Measurements from ENCODE around the gene PACS2.
"Not testable (repeated sequence)": the region's sequence is repeated elsewhere in the genome, so short reads cannot be mapped to it uniquely, and the experiment has no call there.

Gene PACS2

GRCh38 chr14:105316968-105317510 is 2.5 kb downstream of the PACS2 start:
- DNase-seq: no peak

- DNase-seq: no peak
These were observed 3.0 kb downstream of the PACS2 start for GRCh38 chr14:105317546-105317945.

- DNase-seq: no peak
These were observed 8.4 kb downstream of the PACS2 start for GRCh38 chr14:105322791-105323556.

GRCh38 chr14:105323663-105324062 is 9.1 kb downstream of the PACS2 start:
- no peak for DNase-seq

GRCh38 chr14:105324080-105324778 is 9.7 kb downstream of the PACS2 start:
- DNase-seq: no peak

GRCh38 chr14:105324871-105325270 is 10.3 kb downstream of the PACS2 start:
- DNase-seq: no peak

GRCh38 chr14:105325303-105325702 is 10.8 kb downstream of the PACS2 start:
- no peak for DNase-seq

- no peak for DNase-seq
These were observed 11.4 kb downstream of the PACS2 start for GRCh38 chr14:105325716-105326567.

GRCh38 chr14:105326568-105326867 is 12.0 kb downstream of the PACS2 start:
- no peak for DNase-seq

- no peak for DNase-seq
These were observed 12.5 kb downstream of the PACS2 start for GRCh38 chr14:105326891-105327694.

GRCh38 chr14:105327695-105328045 is 13.1 kb downstream of the PACS2 start:
- not testable (repeated sequence) for DNase-seq

GRCh38 chr14:105328070-105328677 is 13.6 kb downstream of the PACS2 start:
- DNase-seq: no peak

- no peak for DNase-seq
These were observed 14.3 kb downstream of the PACS2 start for GRCh38 chr14:105328678-105329390.

GRCh38 chr14:105329411-105330150 is 15.0 kb downstream of the PACS2 start:
- no peak for DNase-seq

- no peak for DNase-seq
These were observed 15.9 kb downstream of the PACS2 start for GRCh38 chr14:105330491-105330895.

- no peak for DNase-seq
These were observed 17.2 kb downstream of the PACS2 start for GRCh38 chr14:105331575-105332349.

GRCh38 chr14:105332350-105332874 is 17.9 kb downstream of the PACS2 start:
- DNase-seq: no peak

- no peak for DNase-seq
These were observed 18.5 kb downstream of the PACS2 start for GRCh38 chr14:105333020-105333490.

- no peak for DNase-seq
These were observed 19.2 kb downstream of the PACS2 start for GRCh38 chr14:105333613-105334364.

All from NCI-H2107 (cell line).